HepG2 (cell line): ENCODE data around the gene CCR8.

ENCODE experiments used
- CHD2 ChIP-seq: IDR thresholded peaks from 2 replicates; pipeline ENCODE4 v1.6.1; 2011; ENCODE audit warnings: low read depth, low read length, improper control_type of control experiment
- HOXA3 ChIP-seq: sonication (generic); formaldehyde crosslinking; IDR thresholded peaks from 2 replicates; pipeline ENCODE4 v1.5.0; 2020; ENCODE audit warnings: missing genetic modification reagents
- JUNB ChIP-seq: sonication (generic); formaldehyde crosslinking; IDR thresholded peaks from 2 replicates; pipeline ENCODE4 v1.8.0; 2022; ENCODE audit warnings: missing genetic modification reagents, mild to moderate bottlenecking, borderline replicate concordance
- TAF1 ChIP-seq: sonication (generic); formaldehyde crosslinking; IDR thresholded peaks from 2 replicates; pipeline ENCODE4 v1.4.0; 2020; ENCODE audit warnings: missing genetic modification reagents
- ZNF282 ChIP-seq: fragments of 450-650 bp; IDR thresholded peaks from 2 replicates; pipeline ENCODE4 v1.6.1; 2018; ENCODE audit not compliant: partially characterized antibody
- ZNF30 ChIP-seq: sonication (generic); formaldehyde crosslinking; IDR thresholded peaks from 2 replicates; pipeline ENCODE4 v1.5.0; 2020; ENCODE audit warnings: mild to moderate bottlenecking, missing genetic modification reagents
- ZNF660 ChIP-seq: sonication (generic); formaldehyde crosslinking; IDR thresholded peaks from 2 replicates; pipeline ENCODE4 v1.5.1; 2020; ENCODE audit warnings: mild to moderate bottlenecking, low read depth, missing genetic modification reagents, borderline replicate concordance
- ZNF670 ChIP-seq: sonication (generic); formaldehyde crosslinking; IDR thresholded peaks from 2 replicates; pipeline ENCODE4 v1.8.0; 2022; ENCODE audit warnings: mild to moderate bottlenecking, missing genetic modification reagents, borderline replicate concordance
- ZNF883 ChIP-seq: sonication (generic); formaldehyde crosslinking; IDR thresholded peaks from 2 replicates; pipeline ENCODE4 v1.5.1; 2020; ENCODE audit warnings: mild to moderate bottlenecking, missing genetic modification reagents; ENCODE audit errors: not compliant biosample characterization
- ZZZ3 ChIP-seq: sonication (generic); formaldehyde crosslinking; IDR thresholded peaks from 2 replicates; pipeline ENCODE4 v1.4.0; 2020; ENCODE audit warnings: missing genetic modification reagents, mild to moderate bottlenecking, borderline replicate concordance
- TF ChIP-seq, protein P1 (sequence below): IDR thresholded peaks from 2 replicates; pipeline ENCODE4 v1.6.1; 2016

DNA sequence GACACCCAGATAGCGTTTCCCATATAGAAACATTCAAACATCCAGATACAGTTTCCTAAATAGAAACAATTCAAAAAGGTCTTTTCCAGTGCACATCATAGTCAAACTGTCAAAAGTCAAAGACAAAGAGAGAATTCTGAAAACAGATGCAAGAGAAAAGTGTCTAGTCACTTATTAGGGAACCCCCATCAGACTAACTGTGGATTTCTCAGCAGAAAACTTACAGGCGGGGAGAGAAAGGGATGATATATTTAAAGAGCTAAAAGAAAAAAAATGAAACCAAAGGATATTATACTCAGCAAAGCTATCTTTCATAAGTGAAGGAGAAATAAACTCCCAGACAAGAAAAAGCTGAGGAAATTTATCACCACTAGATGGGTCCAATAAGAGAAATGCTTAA lies 27.3 kb upstream of the CCR8 start:
- TF ChIP-seq, protein P1, sequence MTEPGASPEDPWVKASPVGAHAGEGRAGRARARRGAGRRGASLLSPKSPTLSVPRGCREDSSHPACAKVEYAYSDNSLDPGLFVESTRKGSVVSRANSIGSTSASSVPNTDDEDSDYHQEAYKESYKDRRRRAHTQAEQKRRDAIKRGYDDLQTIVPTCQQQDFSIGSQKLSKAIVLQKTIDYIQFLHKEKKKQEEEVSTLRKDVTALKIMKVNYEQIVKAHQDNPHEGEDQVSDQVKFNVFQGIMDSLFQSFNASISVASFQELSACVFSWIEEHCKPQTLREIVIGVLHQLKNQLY (CRISPR knock-in tag), result no peak
- no peak for TF ChIP-seq ZNF30 (CRISPR knock-in tag)
- TF ChIP-seq ZNF883 (CRISPR knock-in tag), result no peak
- TF ChIP-seq ZZZ3 (CRISPR knock-in tag), result no peak
- no peak for TF ChIP-seq ZNF670
- no peak for TF ChIP-seq HOXA3 (CRISPR knock-in tag)
- TF ChIP-seq CHD2, result no peak
- TF ChIP-seq TAF1, result no peak
- no peak for TF ChIP-seq JUNB (CRISPR knock-in tag)
- no peak for TF ChIP-seq ZNF660 (CRISPR knock-in tag)
- no peak for TF ChIP-seq ZNF282
